ENCODE measurements around the gene ARPP21. TPM values are rescaled to one million over a fixed set of nuclear protein-coding genes. Genes with fewer than 3 reads are reported as not detected.

The ARPP21 gene
- total and polyA plus RNA-seq, 2 donors (not counting 3 experiments of a cell fraction or from before 2014, with no cell fraction given) = not detected

DNA sequence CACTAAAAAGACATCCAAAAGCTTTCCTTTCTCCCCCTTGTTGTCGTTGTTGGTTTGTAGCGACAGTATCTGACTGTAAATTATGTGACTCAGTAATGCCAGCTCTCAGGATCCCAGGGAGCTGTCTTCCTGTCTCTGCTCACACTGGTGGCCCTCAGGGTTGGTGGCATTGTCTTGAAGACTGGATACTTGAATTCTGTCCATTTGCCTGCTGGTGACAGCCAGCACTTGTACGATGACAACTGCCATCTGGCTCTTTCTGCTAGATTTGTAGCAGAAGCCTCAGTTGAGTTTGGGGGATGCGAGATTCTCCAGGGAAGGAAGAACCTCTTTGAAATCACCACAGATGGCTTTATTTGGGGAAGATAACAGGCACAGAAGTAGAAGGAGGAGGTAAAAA lies 120.8 kb downstream of the ARPP21 start:
- Histone ChIP-seq H4K20me1 (replicated peaks; ENCODE audit: control insufficient read depth, extremely low read depth, insufficient read depth, low read length) (no peaks in the 10 kb centered on the region), H3K27me3 (ENCODE audit: control insufficient read depth in 2 of 2, insufficient read depth in 2 of 2, low read length in 2 of 2) (no peaks in the 10 kb centered on the region), H2AFZ (ENCODE audit: low read depth, low read length) (no peak overlapping the region), H3K4me3 (replicated peaks in 1 of 3; ENCODE audit: insufficient read depth in 1 of 3, low read depth in 1 of 3, low read length in 3 of 3) (no peak overlapping the region), H3K27ac (ENCODE audit: insufficient read depth, low read depth, low read length) (no peak overlapping the region), H3K9me1 (replicated peaks; ENCODE audit: control insufficient read depth, extremely low read depth, insufficient read depth, low read length) (no peaks in the 10 kb centered on the region), H3K36me3 (ENCODE audit: control insufficient read depth in 2 of 2, extremely low read depth in 1 of 2, insufficient read depth in 2 of 2, low read length in 2 of 2) (no peaks in the 10 kb centered on the region), H3K4me1 (ENCODE audit: control insufficient read depth, extremely low read depth, insufficient read depth, low read length) (no peaks in the 10 kb centered on the region), H3K9me3 (replicated peaks; ENCODE audit: control insufficient read depth, insufficient read depth, low read length) (no peaks in the 10 kb centered on the region), H3K79me2 (ENCODE audit: control insufficient read depth, insufficient read depth, low read length) (no peaks in the 10 kb centered on the region), H3K4me2 (ENCODE audit: insufficient read depth, low read length) (no peak overlapping the region), H3K9ac (replicated peaks; ENCODE audit: extremely low read depth, insufficient read depth, low read length) (no peak overlapping the region)
- FAIRE-seq (no peak), DNase-seq (ENCODE audit: low read depth, low spot score) (no peak)
- no TSS peak for BruUV-seq (replicated peaks)
- ChIA-PET CTCF (no interaction called here), POLR2A (no interaction called here)
- dilution Hi-C loops (cut with MboI; ENCODE audit: extremely low pct_ligation_motif_present, low sequenced_read_pairs) (no loop called here), intact Hi-C loops (cut with micrococcal nuclease) (no loop called here)
- no peak for TF ChIP-seq POLR2A (IDR thresholded peaks at IDR 0.05; ENCODE audit: low read depth, low read length)
- no peak for TF ChIP-seq FOS (IDR thresholded peaks at IDR 0.05; ENCODE audit: borderline replicate concordance, insufficient read depth, low read length)
- TF ChIP-seq, protein P1, sequence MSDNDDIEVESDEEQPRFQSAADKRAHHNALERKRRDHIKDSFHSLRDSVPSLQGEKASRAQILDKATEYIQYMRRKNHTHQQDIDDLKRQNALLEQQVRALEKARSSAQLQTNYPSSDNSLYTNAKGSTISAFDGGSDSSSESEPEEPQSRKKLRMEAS (IDR thresholded peaks at IDR 0.05; ENCODE audit: insufficient read depth, insufficient read length) = no peak
- no peak for TF ChIP-seq GATA2 (IDR thresholded peaks at IDR 0.05; ENCODE audit: insufficient read depth, insufficient read length, low read depth, low read length)
- TF ChIP-seq, protein P2, sequence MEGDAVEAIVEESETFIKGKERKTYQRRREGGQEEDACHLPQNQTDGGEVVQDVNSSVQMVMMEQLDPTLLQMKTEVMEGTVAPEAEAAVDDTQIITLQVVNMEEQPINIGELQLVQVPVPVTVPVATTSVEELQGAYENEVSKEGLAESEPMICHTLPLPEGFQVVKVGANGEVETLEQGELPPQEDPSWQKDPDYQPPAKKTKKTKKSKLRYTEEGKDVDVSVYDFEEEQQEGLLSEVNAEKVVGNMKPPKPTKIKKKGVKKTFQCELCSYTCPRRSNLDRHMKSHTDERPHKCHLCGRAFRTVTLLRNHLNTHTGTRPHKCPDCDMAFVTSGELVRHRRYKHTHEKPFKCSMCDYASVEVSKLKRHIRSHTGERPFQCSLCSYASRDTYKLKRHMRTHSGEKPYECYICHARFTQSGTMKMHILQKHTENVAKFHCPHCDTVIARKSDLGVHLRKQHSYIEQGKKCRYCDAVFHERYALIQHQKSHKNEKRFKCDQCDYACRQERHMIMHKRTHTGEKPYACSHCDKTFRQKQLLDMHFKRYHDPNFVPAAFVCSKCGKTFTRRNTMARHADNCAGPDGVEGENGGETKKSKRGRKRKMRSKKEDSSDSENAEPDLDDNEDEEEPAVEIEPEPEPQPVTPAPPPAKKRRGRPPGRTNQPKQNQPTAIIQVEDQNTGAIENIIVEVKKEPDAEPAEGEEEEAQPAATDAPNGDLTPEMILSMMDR (IDR thresholded peaks at IDR 0.05; ENCODE audit: extremely low read depth in 1 of 2, insufficient read depth in 1 of 2, low read depth in 1 of 2, low read length in 2 of 2) = no peak
- TF ChIP-seq JUN (IDR thresholded peaks at IDR 0.05; ENCODE audit: borderline replicate concordance, insufficient read depth, insufficient read length, low read depth) = no peak
- TF ChIP-seq MYC (IDR thresholded peaks at IDR 0.05; ENCODE audit: low read depth, low read length) = no peak
- TF ChIP-seq EZH2 (IDR thresholded peaks at IDR 0.05; ENCODE audit: borderline replicate concordance, low read depth, low read length, severe bottlenecking) = no peak
- TF ChIP-seq POLR2AphosphoS5 (IDR thresholded peaks at IDR 0.05; ENCODE audit: insufficient read depth, low read depth, low read length) = no peak

Measured in endothelial cell of umbilical vein (primary cell).